SJCRH30 (cell line): ENCODE measurements around the gene LAMA4. TPM values are rescaled to one million over a fixed set of nuclear protein-coding genes. Genes with fewer than 3 reads are reported as not detected.

Experiments
- DNase-seq, 2 experiments: peaks; one replicate each; pipeline ENCODE4 v3.0.0-alpha.2; 2015 to 2020
- H3K27ac ChIP-seq: fragments of 250-450 bp; sonication (Bioruptor Pico); 2 replicates; pipeline ENCODE4 v1.5.1; 2020; ENCODE audit warnings: mild to moderate bottlenecking, moderate library complexity
- H3K27me3 ChIP-seq: fragments of 250-450 bp; sonication (Bioruptor Pico); 2 replicates; pipeline ENCODE4 v1.5.1; 2020; ENCODE audit warnings: mild to moderate bottlenecking, moderate library complexity
- H3K36me3 ChIP-seq: fragments of 250-450 bp; sonication (Bioruptor Pico); 2 replicates; pipeline ENCODE4 v1.5.1; 2020; ENCODE audit warnings: mild to moderate bottlenecking, moderate library complexity
- H3K4me1 ChIP-seq: fragments of 250-450 bp; sonication (Bioruptor Pico); 2 replicates; pipeline ENCODE4 v1.5.1; 2020; ENCODE audit warnings: mild to moderate bottlenecking, moderate library complexity
- H3K4me3 ChIP-seq: fragments of 250-450 bp; sonication (Bioruptor Pico); 2 replicates; pipeline ENCODE4 v1.5.1; 2020; ENCODE audit warnings: mild to moderate bottlenecking, moderate library complexity
- H3K9me3 ChIP-seq: fragments of 250-450 bp; sonication (Bioruptor Pico); replicated peaks from 2 replicates; pipeline ENCODE4 v1.5.1; 2020; ENCODE audit warnings: mild to moderate bottlenecking, moderate library complexity
- total RNA-seq: library from RNA; depleted of rRNA; stranded (reverse); fragments of >200 nt; shearing (Covaris generic); gene quantifications from 2 replicates; pipeline ENCODE4 v1.2.3, GENCODE V29; 2014; rRNA removed

LAMA4 gene
- total RNA-seq, 1 experiment from 2014 or later: 28.5 TPM

DNA sequence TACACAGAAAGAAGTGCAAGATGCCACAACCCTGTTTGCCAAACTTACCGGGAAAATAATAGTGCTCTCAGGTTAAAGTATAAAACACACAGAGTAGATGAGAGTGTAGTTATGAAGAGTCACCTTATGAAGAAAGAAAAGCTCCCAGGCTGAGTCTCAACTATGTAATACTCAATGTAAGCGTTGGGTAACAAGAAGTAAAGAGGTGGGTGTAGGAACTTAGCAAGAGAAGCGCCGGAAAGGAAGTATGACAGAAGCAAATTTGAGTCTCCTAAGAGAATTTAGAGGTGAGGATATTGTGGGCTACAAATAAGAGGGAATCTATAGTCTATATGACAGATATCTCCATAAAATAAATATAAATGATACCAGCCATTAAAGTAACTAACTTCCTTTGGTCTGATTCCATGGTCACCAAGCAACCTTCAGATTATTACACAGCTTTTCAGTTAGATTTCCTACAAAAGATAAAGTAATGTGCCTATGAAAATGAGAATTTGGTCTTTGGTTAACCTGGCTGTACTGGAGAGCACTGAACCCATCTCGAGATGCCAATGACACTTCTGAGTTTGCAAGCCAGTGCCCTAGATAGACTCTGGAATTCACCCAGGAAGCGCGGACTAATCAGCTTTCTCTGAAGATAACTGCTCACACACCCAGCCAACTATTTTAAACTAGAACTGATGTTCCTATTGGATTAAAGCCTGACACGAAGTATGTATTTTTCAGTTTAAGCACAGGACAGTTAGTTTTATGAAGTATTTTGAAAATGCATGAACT is 168.9 kb downstream of the LAMA4 start:
- H3K36me3 ChIP-seq: peaks cover 38% of the 10 kb centered on the region
- no peaks in the 10 kb centered on the region for H3K9me3 ChIP-seq
- no peak overlapping the region; the same call in 1 of the 2 replicates for H3K4me3 ChIP-seq
- DNase-seq: no peak
- H3K27me3 ChIP-seq: no peaks in the 10 kb centered on the region
- H3K27ac ChIP-seq: no peak overlapping the region; the same call in 1 of the 2 replicates
- H3K4me1 ChIP-seq: no peaks in the 10 kb centered on the region

- H3K4me3 ChIP-seq: no peak overlapping the region
- no peak for DNase-seq
- H3K9me3 ChIP-seq: no peaks in the 10 kb centered on the region
- no peaks in the 10 kb centered on the region for H3K4me1 ChIP-seq
- no peak overlapping the region for H3K27ac ChIP-seq
- peaks cover 54% of the 10 kb centered on the region for H3K36me3 ChIP-seq
- no peaks in the 10 kb centered on the region for H3K27me3 ChIP-seq
Measured at GRCh38 chr6:112081569-112081968, 172.8 kb downstream of the LAMA4 start.

GRCh38 chr6:112066606-112067005 is 187.8 kb downstream of the LAMA4 start:
- peaks cover 10% of the 10 kb centered on the region for H3K4me1 ChIP-seq
- H3K4me3 ChIP-seq: no peak overlapping the region
- DNase-seq: peak in 1 of 2 experiments; percentile 15
- H3K27me3 ChIP-seq: no peaks in the 10 kb centered on the region
- no peaks in the 10 kb centered on the region for H3K9me3 ChIP-seq
- no peak overlapping the region for H3K27ac ChIP-seq
- H3K36me3 ChIP-seq: peaks cover 23% of the 10 kb centered on the region

GRCh38 chr6:112065426-112065986 is 188.9 kb downstream of the LAMA4 start:
- Histone ChIP-seq H3K27ac (no peak overlapping the region), H3K9me3 (no peaks in the 10 kb centered on the region), H3K36me3 (peaks cover 12% of the 10 kb centered on the region; the same call in 1 of the 2 replicates), H3K27me3 (no peaks in the 10 kb centered on the region), H3K4me1 (peaks cover 10% of the 10 kb centered on the region), H3K4me3 (no peak overlapping the region)
- DNase-seq: no peak

GRCh38 chr6:112062966-112063365 is 191.4 kb downstream of the LAMA4 start:
- H3K27me3 ChIP-seq: no peaks in the 10 kb centered on the region
- H3K4me1 ChIP-seq: peaks cover 10% of the 10 kb centered on the region
- H3K9me3 ChIP-seq: no peaks in the 10 kb centered on the region
- H3K4me3 ChIP-seq: no peak overlapping the region
- H3K36me3 ChIP-seq: no peaks in the 10 kb centered on the region
- H3K27ac ChIP-seq: no peak overlapping the region
- DNase-seq: no peak

GRCh38 chr6:112061605-112062004 is 192.8 kb downstream of the LAMA4 start:
- peaks cover 4% of the 10 kb centered on the region for H3K4me1 ChIP-seq
- no peak overlapping the region for H3K27ac ChIP-seq
- H3K27me3 ChIP-seq: no peaks in the 10 kb centered on the region
- H3K4me3 ChIP-seq: no peak overlapping the region
- H3K36me3 ChIP-seq: no peaks in the 10 kb centered on the region
- DNase-seq: no peak
- H3K9me3 ChIP-seq: no peaks in the 10 kb centered on the region

Other genes with a start within 250 kb of the LAMA4 start
- gene CCN6, start 200.5 kb downstream of the LAMA4 start, total RNA-seq: not detected in 2 replicates
- gene TUBE1, start 167.1 kb downstream of the LAMA4 start, total RNA-seq: 71.3 and 84.5 TPM in 2 replicates
- gene FAM229B, start 167.0 kb downstream of the LAMA4 start, total RNA-seq: 53.3 and 53.4 TPM in 2 replicates
- gene RFPL4B, start 92.8 kb upstream of the LAMA4 start, total RNA-seq: 0.18 TPM in 1 of 2 replicates, not detected in the other